Epidermal melanocyte (primary cell): ENCODE measurements around the gene POC1A.
A peak's percentile ranks its signal among the peaks of the same experiment; 100 is the strongest.
"Not testable (repeated sequence)": the region's sequence is repeated elsewhere in the genome, so short reads cannot be mapped to it uniquely, and the experiment has no call there.

Experiments used
- DNase-seq: peaks from one replicate; pipeline ENCODE4 v3.0.0; 2011; ENCODE audit warnings: low spot score; ENCODE audit not compliant: insufficient read length

The POC1A gene

DNA sequence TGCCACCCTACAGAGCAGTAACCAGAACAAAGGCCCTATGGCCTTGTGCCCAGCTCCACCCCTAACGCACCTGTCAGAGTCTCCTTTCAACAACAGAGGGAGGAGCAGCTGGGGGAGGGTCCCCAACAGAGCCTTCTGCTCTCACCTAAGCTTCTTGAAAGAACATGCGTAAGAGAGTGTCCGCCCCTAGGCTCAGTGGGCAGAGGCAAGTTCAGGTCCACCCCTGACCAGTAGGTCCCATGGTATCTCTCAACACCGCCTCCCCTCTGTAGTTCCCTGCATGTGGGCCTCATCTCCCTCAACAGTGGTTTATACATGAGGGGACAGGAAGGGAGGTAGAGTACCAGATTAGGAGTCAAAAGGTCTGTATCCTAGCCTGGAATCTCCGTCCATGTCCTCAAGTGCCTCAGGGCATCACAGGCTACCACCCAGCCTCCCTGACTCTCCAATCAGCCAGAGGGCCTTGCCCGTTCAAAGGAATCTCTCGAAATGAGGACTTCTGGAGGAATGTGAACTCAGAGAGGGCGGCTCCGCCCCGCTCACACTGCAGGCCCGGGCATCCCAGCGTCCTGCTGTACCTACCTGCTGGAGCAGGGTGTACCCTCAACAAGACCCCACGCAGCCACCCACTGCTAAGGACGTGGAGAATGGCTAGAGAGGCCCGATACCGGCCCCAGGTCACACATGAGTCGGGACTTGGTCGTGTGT lies 680 bp downstream of the POC1A start:
- no peak for DNase-seq

DNA sequence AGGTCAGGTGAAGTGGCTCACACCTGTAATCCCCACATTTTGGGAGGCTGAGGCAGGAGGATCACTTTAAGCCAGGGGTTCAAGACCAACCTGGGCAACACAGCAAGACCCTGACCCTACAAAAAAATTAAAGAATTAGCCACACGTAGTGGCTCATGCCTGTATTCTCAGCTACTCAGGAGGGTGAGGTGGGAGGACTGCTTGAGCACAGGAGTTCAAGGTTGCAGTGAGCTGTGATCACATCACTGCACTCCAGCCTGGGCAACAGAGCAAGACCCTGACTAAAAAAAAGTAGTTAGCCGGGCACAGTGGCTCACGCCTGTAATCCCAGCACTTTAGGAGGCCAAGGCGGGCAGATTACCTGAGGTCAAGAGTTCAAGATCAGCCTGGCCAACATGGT lies 2.2 kb downstream of the POC1A start:
- DNase-seq, result not testable (repeated sequence)

DNA sequence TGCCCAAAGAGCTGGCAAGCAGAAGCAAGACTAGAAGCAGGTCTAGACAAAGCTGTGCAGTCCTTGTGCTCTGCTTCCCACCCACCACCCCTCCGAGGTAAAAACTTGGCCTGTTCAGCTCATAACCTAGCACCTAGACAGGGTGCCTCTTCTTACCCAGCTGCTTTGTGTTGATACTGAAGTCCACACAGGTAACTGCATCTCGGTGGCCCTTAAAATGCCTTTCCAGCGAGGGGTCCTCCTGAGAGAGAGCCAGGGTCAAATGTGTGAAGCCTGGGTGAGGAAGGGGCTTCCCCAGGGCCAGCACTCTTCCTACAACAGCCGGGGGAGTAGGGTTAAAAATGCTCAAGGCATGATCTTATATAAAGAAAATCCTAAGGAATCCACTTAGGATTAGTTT lies 3.4 kb downstream of the POC1A start:
- DNase-seq, result no peak

DNA sequence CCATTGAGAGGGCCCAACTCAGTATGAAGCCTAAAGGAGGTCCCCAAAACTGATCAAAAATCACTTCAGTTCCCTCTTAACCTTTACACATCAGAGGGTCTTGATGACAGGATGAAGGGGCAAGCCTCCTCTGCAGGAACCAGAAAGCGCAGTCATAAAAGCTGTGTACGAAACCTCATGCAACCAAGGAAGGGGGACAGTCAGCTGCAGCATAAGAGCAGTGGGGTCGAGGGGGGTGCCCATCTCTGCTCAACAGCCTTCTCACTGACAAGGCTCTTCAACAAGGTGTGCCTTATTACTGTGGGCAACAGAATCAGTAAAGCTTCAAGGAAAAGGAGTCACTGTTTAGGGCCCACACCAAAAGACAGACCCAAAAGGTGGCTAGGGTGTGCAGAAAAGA lies 3.9 kb downstream of the POC1A start:
- no peak for DNase-seq

DNA sequence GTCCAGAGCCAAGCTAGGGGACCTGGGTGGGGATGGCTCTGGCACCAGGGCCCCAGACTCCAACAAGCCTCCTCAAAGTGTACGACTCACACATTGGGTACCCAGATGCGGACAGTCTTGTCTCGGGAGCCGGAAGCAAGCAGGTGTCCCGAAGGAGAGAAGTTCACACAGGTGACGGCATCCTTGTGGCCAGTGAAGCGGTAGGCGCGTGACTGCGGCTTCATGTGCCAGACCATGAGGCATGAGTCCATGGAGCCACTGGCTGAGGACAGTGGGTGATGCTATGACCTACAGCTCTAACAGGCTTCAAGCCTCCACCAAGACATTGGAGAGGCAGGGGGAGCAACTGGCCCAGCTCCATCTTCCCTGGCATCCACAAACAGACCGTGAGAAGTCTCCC lies 4.5 kb downstream of the POC1A start:
- DNase-seq, result no peak

DNA sequence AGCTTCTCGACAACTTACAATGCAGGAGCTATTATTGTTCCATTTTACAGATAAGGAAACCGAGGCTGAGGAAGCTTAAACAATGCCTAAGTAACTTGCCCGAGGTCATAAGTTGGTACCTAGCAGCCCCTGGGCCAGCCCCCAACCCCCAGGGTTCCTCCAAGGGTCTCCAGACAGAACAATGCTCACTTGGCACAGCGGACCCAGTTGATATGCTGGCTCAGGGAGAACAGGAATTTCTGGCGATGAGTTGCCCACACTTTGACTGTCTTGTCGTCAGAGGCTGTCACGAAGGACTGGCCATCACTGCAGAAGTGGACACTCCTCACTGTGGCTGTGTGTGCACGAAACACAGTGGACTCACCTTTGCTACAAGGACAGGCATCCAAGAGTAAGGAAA lies 5.2 kb downstream of the POC1A start:
- DNase-seq, result no peak

DNA sequence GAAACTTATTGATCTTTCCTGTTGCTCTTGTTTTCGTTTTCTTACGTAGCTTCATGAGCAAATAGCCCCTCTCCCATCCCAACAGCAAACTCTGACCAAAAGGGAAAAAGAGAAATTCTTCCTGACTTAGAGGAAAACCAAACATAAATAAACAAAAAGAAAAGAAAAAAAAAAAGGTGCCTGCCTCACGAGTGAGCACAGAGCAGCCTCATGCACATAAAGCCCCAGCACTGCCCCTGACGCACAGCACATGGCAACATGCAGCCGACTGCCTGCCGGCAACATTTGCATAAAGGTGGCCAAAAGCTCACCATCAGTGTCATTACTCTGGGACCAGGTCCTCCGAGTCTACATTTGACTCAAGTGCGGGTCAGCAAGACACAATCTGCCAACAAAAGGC lies 6.4 kb downstream of the POC1A start:
- DNase-seq, result no peak

DNA sequence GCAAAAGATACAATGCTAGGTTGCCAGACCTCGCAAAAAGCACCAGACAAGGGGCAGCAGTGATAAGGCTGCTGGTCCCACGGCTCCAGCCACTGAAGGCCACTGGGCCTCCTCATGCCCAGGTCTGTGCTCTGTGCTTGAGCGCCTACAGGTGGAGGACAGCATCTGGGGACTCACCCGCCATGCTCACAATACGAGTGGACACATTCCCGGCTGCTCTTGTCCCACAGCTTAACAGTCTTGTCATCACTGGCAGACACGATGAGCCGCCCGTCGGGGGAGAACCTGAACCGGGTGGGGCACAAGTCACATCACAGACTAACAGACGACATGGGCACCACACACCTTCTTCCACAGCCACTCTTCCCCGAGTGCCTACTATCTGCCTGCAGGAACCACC lies 7.4 kb downstream of the POC1A start:
- DNase-seq, result no peak

DNA sequence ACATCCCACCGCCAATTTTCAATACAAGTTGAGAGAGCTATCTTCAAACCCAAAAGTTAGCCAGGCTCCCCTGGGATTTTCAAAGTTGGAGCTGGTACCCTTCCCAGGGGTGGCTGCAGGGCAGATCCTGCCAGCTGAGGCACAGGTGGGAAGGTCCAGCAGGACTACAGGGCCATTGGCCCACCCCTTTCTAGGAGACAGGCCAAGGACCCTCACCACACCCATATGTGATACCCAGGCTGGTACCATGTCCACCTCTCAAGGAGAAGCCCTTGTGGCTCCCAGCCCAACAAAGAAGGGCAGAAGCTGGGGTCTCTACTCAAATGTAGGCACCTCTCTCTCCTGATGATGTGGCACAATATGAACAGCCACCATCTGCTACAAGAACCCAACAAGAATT lies 8.0 kb downstream of the POC1A start:
- no peak for DNase-seq

DNA sequence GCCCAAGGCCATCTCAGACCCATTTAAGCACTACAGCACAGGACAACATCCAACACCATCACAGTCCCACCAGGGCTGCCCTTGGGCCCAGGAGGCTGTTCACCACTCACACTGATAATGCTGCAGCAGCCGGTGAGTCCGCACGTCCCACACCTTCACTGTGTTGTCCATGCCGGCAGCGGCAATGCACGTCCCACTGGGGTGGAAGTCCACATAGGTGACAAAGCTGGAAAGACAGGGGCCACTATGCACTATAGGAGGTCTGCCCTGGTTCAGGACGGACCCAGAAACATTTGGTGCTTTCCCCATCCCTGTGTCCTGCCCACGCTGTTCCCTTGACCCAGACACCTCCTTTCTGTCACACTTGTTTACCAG lies 8.5 kb downstream of the POC1A start:
- DNase-seq, result no peak

DNA sequence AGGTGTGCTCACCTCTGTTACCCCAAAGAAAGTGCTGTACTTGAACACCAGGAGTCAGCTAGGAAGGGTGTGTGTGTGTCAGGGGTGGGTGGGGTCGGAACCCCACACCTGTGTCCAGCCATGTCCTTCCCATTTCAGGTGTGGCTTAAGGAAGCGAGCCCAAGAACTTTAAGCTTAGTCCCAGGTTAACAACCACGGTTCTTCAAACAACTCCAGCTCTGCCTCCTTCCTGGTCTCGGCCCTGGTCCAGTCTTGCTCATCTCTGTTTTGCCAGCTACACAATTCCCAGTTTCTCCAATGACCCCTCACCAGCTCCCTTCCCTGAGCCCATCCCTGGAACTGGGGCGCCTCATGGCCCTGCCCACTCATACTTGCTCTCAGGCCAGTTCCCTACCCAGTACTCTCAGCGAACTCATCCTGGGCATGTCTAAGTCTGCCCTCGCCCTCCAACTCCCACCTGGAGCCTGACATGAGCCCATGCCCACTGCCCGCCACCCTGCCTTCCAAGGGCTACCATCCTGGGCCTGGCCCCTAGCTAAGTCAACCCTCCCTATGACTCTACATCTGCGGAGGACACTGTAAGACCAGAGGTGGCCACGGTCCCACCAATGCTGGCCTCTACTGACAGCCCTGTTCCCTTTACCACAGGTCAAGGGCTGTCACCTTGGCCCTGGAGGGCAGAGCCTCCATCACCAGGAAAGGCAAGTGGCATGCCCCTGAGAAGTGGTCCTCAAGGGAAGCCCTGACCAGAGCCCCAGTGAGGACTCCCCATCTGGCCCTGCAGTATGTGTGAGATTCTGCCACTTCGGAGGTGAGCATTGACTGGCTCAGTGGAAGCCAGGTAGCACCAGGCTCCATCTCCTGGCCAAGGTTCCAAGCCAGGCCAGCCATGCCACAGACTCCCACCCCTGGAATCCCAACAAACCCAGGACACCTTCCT lies 9.2 kb downstream of the POC1A start:
- DNase-seq, result no peak

DNA sequence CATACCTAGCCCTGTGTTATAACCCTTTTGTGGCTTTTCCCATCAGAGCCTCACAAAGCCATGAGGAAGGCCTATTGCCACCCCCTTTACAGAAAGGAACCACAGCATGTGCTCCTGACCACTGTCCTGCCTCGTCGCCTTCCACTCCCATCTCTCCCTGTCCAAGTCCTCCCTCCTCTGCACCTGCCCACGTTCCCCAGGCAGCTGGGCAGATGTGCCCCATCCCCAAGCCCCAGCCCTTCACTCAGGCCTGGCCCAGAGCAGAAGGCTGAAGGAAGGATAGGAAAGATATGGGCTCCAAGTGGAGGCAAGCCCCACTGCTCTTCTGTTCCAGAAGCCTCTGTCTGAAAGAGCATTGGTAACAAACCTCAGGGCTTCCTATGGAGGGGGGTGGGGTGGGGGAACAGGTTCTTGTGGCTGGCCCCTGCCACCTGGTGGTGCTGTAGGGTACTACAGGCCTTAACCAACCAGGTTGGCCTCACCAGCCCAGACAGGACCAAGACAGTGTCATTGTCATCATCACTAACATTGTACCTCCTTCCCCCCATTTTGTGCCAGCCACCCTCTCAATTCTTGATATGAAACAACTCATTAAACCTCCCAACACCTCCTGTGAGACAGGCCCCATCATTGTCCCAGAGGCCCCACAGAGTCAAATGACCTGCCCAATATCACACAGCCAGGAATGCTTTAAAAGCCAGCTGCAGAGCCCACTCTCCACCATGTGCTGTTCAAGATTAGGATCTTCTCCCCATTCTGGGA lies 10.0 kb downstream of the POC1A start:
- DNase-seq, result peak; percentile 94

DNA sequence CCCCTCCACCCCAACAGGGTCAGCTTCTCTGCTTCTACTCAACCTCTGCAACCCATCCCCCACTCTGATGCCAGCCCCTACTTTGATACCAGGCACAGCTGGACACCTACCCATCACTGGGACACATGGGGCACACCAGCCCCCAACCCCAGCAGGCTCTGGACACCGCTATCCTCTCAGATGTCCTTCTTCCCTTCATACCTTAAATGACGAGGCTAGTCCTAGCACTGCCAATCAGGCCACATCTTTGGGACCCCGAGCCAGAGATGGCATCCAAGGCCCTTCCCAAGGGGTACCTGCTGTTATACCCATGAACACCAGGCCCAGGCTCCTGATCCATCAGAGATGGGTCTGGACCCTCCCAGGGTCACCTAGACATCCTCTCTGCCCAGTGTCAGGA lies 10.6 kb downstream of the POC1A start:
- no peak for DNase-seq

DNA sequence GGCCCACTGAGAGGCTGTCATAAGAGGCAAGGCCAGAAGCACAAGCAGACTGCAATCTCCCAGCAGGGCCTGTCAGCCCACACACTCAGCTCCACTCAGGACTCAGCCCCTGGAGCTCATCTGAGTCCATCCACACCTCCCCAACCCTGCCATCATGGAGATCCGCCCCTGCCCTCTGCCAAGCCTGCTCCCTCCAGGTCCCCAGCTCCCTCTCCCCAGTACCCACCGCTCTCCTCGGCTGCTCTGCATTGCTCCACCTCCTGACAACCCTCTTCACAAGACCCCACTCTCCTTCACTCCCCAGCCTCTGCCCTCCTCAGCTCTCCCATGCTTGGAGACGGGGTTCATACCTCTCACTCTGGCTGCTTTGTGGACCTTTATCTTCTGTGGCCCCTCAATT lies 11.1 kb downstream of the POC1A start:
- DNase-seq, result no peak

DNA sequence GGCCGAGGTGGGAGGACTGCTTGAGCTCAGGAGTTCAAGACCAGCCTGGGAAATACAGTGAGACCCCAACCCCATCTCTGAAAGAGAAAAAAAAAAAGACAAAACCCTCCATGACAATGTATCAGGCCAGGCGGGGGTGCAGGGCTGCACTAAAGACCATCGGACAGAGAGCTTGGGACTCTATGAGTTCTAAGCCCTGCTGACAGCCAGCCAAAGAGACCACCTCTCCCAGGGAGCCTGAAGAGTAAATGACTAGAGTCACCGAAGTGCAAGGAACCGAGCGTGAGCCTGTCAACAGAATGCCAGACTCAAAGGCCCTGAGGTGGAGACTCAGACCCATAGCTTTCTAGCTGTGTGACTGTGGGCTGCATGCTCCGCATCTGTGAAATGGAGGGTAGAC lies 12.5 kb downstream of the POC1A start:
- no peak for DNase-seq

DNA sequence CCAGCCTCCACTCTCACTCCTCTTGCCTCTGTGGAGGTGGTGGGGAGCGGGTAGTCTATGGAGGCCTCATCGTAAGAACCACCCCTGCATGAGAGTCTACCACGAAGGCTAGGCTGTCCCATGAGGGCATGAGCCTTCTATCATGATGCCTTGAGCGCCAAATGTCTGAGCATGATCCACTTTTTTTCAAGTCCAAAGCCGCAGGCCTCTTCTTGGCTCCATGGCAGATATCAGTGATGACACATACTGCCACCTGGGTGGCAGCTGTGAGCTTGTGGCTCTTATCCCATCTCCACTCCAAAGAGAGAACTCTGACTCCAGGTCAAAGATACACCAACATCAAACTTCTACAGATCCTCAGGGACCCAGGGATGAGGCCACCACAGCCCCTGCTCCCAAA lies 13.5 kb downstream of the POC1A start:
- DNase-seq, result no peak

DNA sequence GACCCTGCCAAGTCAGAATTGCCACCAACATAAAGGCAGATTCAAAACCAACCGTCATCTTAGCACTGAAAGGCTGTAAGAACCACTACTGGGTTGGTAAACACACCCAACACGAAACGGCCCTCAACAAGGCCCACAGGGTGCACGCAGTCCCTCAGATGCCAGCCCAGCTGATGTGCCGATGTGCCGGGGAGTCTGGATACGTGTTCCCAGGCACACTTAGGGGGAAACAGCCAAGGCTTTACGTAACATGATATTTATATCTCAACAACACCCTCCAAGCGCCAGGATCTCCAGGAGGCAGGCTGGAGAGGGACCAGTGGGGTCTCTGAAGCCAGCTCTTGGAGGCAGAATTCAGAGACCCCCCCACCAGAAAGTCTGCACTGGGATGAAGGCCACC lies 14.2 kb downstream of the POC1A start:
- DNase-seq, result no peak

DNA sequence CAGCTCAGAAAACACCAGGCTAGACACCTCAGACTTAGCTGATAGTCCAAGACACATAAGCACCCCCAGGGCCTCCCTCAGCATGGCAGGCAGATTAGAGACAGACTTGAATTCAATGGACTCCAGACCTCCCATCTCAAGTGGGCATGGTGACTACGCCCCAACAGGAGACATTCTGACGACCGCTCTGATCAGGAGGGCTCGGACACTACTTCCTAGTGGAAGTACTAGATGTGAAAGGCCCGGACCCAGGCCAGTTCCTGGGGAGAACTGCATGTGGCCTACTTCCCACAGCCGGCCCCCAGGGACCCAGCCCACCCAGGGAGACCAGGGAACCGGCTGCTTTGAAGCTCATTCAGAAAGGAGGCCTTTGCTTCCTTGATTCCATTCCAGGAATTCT lies 16.9 kb downstream of the POC1A start:
- DNase-seq, result no peak

DNA sequence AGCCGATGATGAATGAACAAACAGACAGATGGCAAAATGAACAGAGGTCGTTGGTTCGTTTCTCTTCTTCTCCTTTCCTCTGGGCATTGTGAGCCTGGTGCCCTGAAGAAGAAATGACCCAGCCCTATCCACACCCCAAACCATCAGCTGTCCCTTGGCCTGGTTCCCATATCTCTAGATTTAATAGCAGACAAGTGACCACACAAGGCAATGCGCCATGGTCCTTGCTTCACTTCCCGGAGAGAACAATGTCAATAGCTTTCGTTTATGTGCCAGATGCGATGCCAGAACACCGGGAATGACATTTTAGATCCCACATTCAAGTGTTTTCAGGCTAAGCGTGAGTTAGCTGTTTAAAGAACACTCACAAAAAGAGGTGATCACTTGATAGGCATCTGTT lies 17.7 kb downstream of the POC1A start:
- DNase-seq, result peak; percentile 44

DNA sequence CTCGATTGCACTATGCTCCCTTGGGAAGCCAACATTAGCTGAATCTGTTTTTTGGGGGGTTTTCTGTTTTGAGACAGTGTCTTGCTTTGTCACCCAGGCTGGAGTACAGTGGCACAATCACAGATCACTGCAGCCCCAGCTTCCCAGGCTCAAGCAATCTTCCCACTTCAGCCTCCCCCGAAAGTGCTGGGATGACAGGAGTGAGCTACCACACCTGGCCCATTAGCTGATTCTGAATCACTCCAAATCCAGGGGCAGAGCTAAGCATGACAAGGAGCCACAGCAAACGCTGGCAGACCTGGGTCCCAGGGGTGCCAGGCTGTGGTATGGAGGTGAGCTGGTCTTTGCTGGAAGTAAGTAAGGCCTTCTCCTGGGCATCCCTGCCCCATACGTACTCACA lies 18.9 kb downstream of the POC1A start:
- DNase-seq, result no peak

DNA sequence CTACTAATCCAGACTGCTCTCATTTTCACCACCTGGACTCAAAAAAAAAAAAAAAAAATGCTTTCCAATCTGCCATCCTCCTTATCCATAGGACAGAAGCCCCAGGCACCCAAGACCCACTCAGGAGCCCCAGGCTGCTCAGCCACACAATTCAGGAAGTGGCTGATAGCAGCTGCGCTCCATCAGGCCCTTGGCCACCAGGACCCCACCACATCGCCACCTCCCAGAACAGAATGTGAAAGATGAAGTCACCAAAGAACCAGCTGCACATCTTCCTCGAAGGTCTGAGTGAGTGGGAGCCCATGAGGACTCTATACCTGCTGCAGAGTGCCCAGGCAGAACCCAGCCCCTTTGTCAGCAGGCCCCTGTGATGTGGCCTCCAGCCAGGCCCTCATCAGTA lies 19.5 kb downstream of the POC1A start:
- no peak for DNase-seq

DNA sequence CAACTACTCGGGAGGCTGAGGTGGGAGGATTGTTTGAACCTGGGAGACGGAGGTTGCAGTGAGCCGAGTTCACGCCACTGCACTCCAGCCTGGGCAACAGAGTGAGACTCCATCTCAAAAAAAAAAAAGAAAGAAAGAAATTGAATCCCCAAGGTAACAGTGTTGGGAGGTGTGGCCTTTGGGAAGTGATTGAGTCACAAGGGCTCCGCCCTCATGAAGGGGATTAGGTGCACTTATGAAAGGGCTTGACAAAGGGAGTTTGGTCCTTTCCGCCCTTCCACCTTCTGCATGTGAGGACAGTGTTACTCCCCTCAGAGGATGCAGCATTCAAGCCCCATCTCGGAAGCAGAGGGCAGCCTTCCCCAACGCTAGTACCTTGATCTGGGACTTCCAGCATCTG lies 21.3 kb downstream of the POC1A start:
- DNase-seq, result no peak
